Coronary artery (tissue), 2 donors: ENCODE data around the gene TAF8.
A peak's percentile ranks its signal among the peaks of the same experiment; 100 is the strongest.
"Not testable (repeated sequence)": the region's sequence is repeated elsewhere in the genome, so short reads cannot be mapped to it uniquely, and the experiment has no call there.

Experiments
- DNase-seq: peaks from one replicate; pipeline ENCODE4 v3.0.0-alpha.2; 2017; ENCODE audit warnings: low spot score
- H3K27ac ChIP-seq, 2 donors: fragments of 200-600 bp; sonication (generic); one replicate each; pipeline ENCODE4 v1.5.1; 2016 to 2019
- H3K4me3 ChIP-seq: fragments of 200-600 bp; sonication (generic); 2 replicates; pipeline ENCODE4 v1.5.1; 2016; ENCODE audit warnings: mild to moderate bottlenecking, moderate library complexity
- TF ChIP-seq, protein P1 (sequence below): fragments of 200-600 bp; sonication (generic); IDR thresholded peaks from one replicate; pipeline ENCODE4 v1.5.1; 2019; ENCODE audit warnings: antibody characterized with exemption

The TAF8 gene

DNA sequence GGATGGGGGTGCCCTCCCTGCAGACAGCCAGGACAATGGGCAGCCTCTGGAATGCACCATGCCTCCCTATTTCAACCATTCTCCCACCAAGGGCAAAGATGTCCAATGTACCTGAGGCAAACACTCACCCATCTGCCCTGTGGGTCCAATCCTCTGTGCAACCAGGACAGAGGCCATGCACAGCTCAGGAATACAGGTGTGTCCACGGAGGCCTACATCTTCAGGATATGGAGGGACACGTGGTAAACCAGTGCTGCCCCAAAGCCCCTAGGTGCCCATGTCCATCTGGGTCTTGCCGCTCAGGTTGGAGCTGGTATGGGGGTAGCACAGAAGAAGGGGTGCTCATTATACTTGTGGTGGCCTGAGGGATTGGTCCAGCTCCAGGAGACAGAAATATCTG is 20.4 kb upstream of the TAF8 start:
- Histone ChIP-seq H3K27ac (no peak overlapping the region), H3K4me3 (no peak overlapping the region)
- DNase-seq, result no peak
- TF ChIP-seq, protein P1, sequence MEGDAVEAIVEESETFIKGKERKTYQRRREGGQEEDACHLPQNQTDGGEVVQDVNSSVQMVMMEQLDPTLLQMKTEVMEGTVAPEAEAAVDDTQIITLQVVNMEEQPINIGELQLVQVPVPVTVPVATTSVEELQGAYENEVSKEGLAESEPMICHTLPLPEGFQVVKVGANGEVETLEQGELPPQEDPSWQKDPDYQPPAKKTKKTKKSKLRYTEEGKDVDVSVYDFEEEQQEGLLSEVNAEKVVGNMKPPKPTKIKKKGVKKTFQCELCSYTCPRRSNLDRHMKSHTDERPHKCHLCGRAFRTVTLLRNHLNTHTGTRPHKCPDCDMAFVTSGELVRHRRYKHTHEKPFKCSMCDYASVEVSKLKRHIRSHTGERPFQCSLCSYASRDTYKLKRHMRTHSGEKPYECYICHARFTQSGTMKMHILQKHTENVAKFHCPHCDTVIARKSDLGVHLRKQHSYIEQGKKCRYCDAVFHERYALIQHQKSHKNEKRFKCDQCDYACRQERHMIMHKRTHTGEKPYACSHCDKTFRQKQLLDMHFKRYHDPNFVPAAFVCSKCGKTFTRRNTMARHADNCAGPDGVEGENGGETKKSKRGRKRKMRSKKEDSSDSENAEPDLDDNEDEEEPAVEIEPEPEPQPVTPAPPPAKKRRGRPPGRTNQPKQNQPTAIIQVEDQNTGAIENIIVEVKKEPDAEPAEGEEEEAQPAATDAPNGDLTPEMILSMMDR, result no peak

DNA sequence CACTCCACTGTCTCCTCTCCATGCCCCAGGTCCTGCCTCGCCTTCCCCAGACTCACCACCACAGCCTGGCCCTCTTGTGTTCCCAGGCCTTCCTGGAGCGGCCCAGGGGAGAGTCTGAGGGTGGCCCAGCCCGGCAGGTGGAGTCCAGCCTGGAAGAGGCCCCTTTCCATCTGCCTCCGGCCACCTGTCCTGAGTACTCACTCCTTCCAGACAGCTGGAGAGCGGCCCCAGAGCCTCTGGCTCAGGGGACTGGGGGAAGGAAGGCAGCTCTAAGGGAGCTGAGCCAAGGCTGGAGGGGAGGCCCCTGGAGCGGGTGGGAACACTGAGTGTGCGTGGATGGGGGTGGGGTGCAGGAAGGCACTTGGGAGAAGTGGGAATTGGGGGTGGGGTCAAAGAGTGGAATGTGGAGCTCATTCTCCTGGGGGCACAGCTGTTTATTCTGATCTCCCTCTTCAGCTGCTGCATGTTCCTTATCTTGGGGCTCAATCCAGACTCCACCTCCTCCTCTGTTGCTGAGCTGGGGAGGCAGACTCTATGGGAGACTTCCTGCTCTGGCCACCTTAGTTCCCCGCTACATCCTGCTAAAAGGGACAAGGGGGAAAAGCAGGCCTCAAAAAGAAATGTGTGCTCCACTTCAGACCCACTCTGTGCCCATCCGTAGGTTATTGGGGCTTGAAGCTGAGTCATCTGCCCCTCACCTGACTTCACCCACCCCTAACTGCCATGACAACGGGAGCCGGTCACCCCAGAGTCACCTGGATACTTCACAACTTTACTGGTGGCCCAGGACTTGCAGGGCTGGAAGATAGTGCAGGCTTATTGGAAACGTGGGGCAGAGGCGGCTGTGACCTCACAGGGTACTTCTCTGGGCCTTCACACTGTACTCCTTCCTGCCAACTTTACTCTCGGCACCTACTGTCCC is 19.5 kb upstream of the TAF8 start:
- no peak overlapping the region for H3K27ac ChIP-seq
- H3K4me3 ChIP-seq, result no peak overlapping the region
- TF ChIP-seq, protein P1, result no peak
- DNase-seq, result no peak

DNA sequence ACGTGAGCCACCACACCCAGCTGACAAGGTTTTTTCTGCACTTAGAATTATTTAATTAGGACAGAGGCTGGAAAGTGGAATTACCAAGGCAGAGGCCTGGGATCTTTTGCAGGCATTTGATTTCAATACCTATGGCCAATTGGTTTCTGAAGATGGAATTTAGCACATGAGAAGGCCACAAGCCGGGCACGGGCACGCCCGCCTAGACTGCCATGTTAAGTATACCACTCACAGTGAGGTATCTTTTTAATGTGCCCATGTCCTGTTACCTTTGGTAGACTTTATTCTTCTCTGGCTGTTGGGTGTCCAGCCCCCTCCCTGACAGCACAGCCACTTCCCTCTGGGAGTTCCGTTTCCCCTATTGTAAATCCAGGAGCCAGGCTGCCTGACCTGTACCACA is 18.0 kb upstream of the TAF8 start:
- no peak for DNase-seq
- TF ChIP-seq, protein P1, result no peak
- Histone ChIP-seq H3K4me3 (no peak overlapping the region), H3K27ac (no peak overlapping the region)

DNA sequence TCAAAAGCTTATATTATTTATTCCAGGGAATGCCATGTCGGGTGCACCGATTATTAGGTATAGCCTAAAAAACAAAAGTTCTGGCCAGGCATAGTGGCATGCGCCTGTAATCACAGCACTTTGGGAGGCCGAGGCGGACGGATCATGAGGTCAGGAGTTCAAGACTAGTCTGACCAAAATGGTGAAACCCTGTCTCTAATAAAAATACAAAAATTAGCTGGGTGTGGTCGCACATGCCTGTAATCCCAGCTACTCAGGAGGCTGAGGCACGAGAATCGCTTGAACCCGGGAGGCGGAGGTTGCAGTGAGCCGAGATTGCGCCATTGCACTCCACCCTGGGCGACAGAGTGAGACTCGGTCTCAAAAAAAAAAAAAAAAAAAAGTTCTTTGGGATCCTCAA is 12.7 kb upstream of the TAF8 start:
- not testable (repeated sequence) for H3K4me3 ChIP-seq, DNase-seq, H3K27ac ChIP-seq

DNA sequence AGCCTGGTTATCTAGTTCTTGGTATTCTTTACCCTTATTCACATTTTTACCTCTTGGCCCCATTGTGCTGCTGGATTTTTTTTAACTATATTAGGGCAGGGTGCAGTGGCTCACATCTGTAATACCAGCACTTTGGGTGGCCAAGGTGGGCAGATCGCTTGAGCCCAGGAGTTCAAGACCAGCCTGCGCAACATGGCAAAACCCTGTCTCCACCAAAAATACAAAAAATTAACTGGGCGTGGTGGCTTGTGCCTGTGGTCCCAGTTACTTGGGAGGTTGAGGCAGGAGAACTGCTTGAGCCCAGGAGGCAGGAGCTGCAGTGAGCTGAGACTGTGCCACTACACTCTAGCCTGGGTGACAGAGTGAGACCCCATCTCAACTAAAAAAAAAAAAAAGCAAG is 12.2 kb upstream of the TAF8 start:
- no peak overlapping the region for H3K27ac ChIP-seq
- TF ChIP-seq, protein P1, result no peak
- no peak for DNase-seq
- H3K4me3 ChIP-seq, result no peak overlapping the region

DNA sequence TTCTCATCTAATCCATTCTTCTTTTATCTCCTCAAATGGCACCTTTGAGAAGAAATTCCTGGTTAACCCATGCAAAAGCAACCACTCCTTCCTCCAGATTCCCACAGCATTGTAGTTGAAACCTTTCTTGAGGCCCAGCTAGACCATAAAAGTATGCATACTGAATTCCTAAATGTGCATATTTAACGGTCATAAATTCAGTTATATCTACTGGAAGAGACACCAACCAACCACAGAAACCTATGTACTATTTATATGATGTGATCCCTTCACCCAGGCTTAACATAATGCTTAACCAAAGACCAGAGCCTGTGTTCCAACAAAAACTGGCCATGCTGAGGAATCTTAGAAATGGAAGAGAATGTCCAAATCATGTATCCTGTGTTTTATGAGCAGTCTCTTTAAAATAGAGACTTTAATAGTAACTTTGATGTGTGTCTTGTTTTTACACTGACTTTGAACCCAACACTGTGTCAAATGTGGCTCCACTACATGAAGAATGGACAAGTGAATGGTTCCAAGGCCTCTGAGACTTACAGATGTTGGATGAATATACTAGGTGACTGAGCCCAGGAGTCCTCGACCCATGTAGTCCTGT is 11.4 kb upstream of the TAF8 start:
- Histone ChIP-seq H3K4me3 (no peak overlapping the region), H3K27ac (no peak overlapping the region)
- TF ChIP-seq, protein P1, result no peak
- DNase-seq, result no peak

DNA sequence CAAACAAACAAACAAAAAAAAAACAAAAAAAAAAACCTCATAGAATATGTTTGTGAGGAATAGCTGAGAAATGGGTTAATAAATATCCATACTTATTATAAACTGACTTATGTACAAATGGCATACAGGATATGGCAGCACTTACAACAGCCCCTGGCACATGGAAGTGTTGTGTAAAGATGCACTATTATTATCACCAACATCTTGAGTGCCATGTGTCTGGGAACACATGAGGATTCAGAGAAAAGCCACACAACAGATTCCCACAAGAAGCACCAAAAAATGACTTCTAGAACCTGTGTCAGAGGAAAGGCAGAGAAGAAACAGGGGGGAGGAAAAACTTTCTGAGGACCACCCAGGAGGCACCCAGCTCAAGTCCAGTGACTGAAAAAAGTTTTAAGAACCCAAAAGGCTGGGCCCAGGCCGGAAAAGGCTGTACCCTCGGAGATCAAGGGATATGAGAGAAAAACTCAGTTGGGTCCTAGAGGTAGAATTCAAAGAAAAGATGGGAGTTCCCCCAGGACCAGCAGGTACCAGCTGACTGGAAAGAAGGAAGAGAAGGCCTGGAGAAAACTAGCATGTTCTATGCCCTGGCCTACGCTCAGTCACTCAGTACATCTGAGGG is 9.4 kb upstream of the TAF8 start:
- H3K27ac ChIP-seq, result peak overlapping the region in 1 of 2 donors; percentile 31
- no peak overlapping the region for H3K4me3 ChIP-seq

More for the DNA sequence above, 9.4 kb upstream of the TAF8 start:
- TF ChIP-seq, protein P1, result no peak
- no peak for DNase-seq
